Aorta (tissue), 5 donors: Measurements from ENCODE around the gene TRMT61A. TPM values are rescaled to one million over a fixed set of nuclear protein-coding genes. Genes with fewer than 3 reads are reported as not detected.

Source experiments
- ATAC-seq: fragments of 200-7000 bp; cut with Tn5 transposase; one replicate; pipeline ENCODE4 v1.9.1; 2022; ENCODE audit warnings: moderate library complexity; ENCODE audit not compliant: low FRiP score
- DNase-seq, 2 donors: peaks; one replicate each; pipeline ENCODE4 v3.0.0-alpha.2; 2020
- H3K27ac ChIP-seq, 2 donors: one replicate each; pipeline ENCODE4 v1.5.1; 2013; ENCODE audit warnings: low read length in 2 of 2, mild to moderate bottlenecking in 2 of 2, moderate library complexity in 2 of 2, control low read depth in 1 of 2, inconsistent platforms in 1 of 2, low read depth in 1 of 2
- H3K27me3 ChIP-seq, 2 donors: one replicate each; pipeline ENCODE4 v1.6.1; 2013; ENCODE audit warnings: control low read depth in 1 of 2, low read length in 1 of 2, mild to moderate bottlenecking in 1 of 2, moderate library complexity in 1 of 2; ENCODE audit not compliant: insufficient read depth in 2 of 2, control insufficient read depth in 1 of 2
- H3K36me3 ChIP-seq, 2 donors: one replicate each; pipeline ENCODE4 v1.6.1; 2013; ENCODE audit warnings: control low read depth in 1 of 2, low read length in 1 of 2, mild to moderate bottlenecking in 1 of 2; ENCODE audit not compliant: insufficient read depth in 2 of 2, control insufficient read depth in 1 of 2
- H3K4me1 ChIP-seq, 2 donors: one replicate each; pipeline ENCODE4 v1.6.1; 2013; ENCODE audit warnings: low read length in 2 of 2, control low read depth in 1 of 2, mild to moderate bottlenecking in 1 of 2, moderate library complexity in 1 of 2; ENCODE audit not compliant: insufficient read depth in 2 of 2, control insufficient read depth in 1 of 2
- H3K4me3 ChIP-seq, 2 donors: one replicate each; pipeline ENCODE4 v1.5.1; 2013; ENCODE audit warnings: low read length in 2 of 2, control low read depth in 1 of 2, mild to moderate bottlenecking in 1 of 2
- H3K9me3 ChIP-seq: one replicate; pipeline ENCODE4 v1.6.1; 2013; ENCODE audit warnings: mild to moderate bottlenecking, low read length; ENCODE audit not compliant: control insufficient read depth
- WGBS, 2 donors: extraction: QIAGEN DNeasy Blood & Tissue Kit; methylation state at CpG; one replicate each; pipeline ENCODE4 v1.1.7; 2013; 5-methylcytosine and 5-hydroxymethylcytosine counted together
- intact Hi-C, 2 donors: fragments of 100-400 bp; cut with DNase I; formaldehyde crosslinking; loops; one replicate each; pipeline versions ENCODE4 v1.14.2 to v1.15.0; 2022
- polyA plus RNA-seq, 2 donors: library from polyadenylated mRNA; stranded (reverse); fragments of 200-250 nt; gene quantifications; one replicate each; pipeline ENCODE4 v1.2.3, GENCODE V29; 2013
- total RNA-seq, 2 donors: library from RNA; stranded (reverse); fragmentation: NEBNext Ultra II Directional; extraction: Animal tissue kit (Norgen Biotek cat#: 25700); gene quantifications; one replicate each; pipeline ENCODE4 v1.2.1, GENCODE V29; 2021
- donor health status: healthy with polysubstance abuse.
- donor health status: Bipolar disorder and iron deficiency.
- donor health status: DM: no; HTN: no; CAD: no.
- donor health status: DM: no; HTN: no; CAD: no.
- donor health status: DM: yes; HTN: yes; CAD: no.

The TRMT61A gene
- total and polyA plus RNA-seq, 4 donors = 6.4 to 12.4 (median 11.6) TPM

- Histone ChIP-seq H3K27ac (no peak overlapping the region), H3K4me1 (no peaks in the 10 kb centered on the region), H3K36me3 (no peaks in the 10 kb centered on the region), H3K4me3 (no peak overlapping the region), H3K9me3 (no peaks in the 10 kb centered on the region), H3K27me3 (no peaks in the 10 kb centered on the region)
- intact Hi-C loops = no loop called here
- DNase-seq = peak in 1 of 2 donors; percentile 52
- ATAC-seq = no peak
- 85% methylated on average over 22 of the region's 22 CpGs for WGBS, 2 donors
These were observed 5.6 kb downstream of the TRMT61A start for GRCh38 chr14:103534576-103535061.

GRCh38 chr14:103535081-103535890 is 6.3 kb downstream of the TRMT61A start:
- no peaks in the 10 kb centered on the region for H3K36me3 ChIP-seq

DNA sequence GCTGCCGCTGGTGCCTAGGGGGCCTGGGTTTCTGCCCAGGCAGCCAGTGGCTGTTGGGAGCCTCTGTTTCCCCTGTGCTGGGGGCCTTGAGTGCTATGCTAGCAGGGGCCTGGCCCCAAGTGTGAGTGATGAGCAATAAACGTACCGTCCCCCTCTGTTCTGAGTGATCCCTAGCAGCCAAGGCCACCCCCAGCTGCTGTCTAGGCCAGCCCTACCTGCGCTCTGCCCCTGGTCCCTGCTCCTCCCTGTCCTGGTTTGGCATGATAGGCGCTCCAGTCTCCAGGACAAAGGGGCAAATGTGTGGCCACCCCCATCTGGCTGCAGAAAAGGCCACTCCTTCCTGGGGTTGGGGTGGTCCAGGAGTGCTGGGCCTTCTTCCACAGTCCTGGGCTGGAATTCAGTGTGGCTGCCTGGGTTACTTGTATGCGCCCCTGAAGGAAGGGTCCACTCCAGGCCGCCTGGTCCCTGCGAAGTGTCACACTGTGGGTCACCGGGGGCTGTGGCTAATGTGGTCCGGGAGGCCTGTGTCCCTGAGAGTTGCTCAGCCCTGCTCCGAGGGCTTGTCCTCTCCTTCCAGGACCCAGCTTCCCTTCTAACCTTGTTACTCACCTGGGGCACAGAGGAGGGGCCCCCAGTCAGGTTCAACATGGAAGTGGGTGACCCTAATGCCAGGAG is 7.0 kb downstream of the TRMT61A start:
- Histone ChIP-seq H3K9me3 (no peaks in the 10 kb centered on the region), H3K4me3 (no peak overlapping the region), H3K27ac (no peak overlapping the region), H3K27me3 (no peaks in the 10 kb centered on the region), H3K4me1 (no peaks in the 10 kb centered on the region), H3K36me3 (no peaks in the 10 kb centered on the region)
- DNase-seq (peak in 1 of 2 donors; percentile 38), ATAC-seq (no peak)
- intact Hi-C loops = no loop called here
- WGBS, 2 donors = 82 to 92% methylated on average over 11 of the region's 11 CpGs

More at GRCh38 chr14:103535081-103535890, 6.3 kb downstream of the TRMT61A start:
- Histone ChIP-seq H3K4me3 (no peak overlapping the region), H3K27ac (no peak overlapping the region), H3K27me3 (no peaks in the 10 kb centered on the region), H3K9me3 (no peaks in the 10 kb centered on the region), H3K4me1 (no peaks in the 10 kb centered on the region)
- intact Hi-C loops = no loop called here
- DNase-seq (peak in 1 of 2 donors; percentile 55), ATAC-seq (peak; percentile 1)
- 82 to 84% methylated on average over 20 to 21 of the region's 21 CpGs for WGBS, 2 donors

DNA sequence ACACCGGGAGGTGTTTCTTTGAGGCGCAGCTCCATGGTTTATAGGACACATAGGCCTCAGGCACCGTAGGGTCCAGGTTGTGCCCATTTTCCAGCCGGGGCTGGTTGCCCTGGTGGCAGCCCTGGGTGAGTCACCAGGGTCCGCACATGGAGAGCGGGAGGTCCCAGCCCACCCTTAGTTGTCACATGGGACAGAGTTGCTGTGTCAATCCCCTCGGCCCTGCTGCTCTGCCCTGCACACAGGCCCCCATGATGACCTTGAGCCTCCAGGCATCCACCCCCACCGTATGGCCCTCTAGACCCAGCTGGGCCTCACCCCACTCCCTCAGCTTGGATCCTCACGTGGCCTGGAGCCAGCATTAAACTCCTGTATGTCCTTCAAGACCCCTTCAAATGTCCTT is 7.7 kb downstream of the TRMT61A start:
- Histone ChIP-seq H3K9me3 (no peaks in the 10 kb centered on the region), H3K4me3 (no peak overlapping the region), H3K4me1 (no peaks in the 10 kb centered on the region), H3K27ac (no peak overlapping the region), H3K36me3 (no peaks in the 10 kb centered on the region), H3K27me3 (no peaks in the 10 kb centered on the region)
- peak in 1 of 2 donors; percentile 42 for DNase-seq
- no peak for ATAC-seq
- WGBS, 2 donors = 72 to 76% methylated on average over 9 of the region's 9 CpGs
- intact Hi-C loops = no loop called here

- H3K4me3 ChIP-seq = no peak overlapping the region
- peak in 1 of 2 donors; percentile 30 for DNase-seq
- H3K36me3 ChIP-seq = no peaks in the 10 kb centered on the region
- no peak for ATAC-seq
- H3K9me3 ChIP-seq = no peaks in the 10 kb centered on the region
- H3K27ac ChIP-seq = no peak overlapping the region
- WGBS, 2 donors = 75 to 79% methylated on average over 17 to 18 of the region's 18 CpGs
- H3K27me3 ChIP-seq = no peaks in the 10 kb centered on the region
- no peaks in the 10 kb centered on the region for H3K4me1 ChIP-seq
- intact Hi-C loops = no loop called here
These were observed 8.4 kb downstream of the TRMT61A start for GRCh38 chr14:103537175-103537990.

DNA sequence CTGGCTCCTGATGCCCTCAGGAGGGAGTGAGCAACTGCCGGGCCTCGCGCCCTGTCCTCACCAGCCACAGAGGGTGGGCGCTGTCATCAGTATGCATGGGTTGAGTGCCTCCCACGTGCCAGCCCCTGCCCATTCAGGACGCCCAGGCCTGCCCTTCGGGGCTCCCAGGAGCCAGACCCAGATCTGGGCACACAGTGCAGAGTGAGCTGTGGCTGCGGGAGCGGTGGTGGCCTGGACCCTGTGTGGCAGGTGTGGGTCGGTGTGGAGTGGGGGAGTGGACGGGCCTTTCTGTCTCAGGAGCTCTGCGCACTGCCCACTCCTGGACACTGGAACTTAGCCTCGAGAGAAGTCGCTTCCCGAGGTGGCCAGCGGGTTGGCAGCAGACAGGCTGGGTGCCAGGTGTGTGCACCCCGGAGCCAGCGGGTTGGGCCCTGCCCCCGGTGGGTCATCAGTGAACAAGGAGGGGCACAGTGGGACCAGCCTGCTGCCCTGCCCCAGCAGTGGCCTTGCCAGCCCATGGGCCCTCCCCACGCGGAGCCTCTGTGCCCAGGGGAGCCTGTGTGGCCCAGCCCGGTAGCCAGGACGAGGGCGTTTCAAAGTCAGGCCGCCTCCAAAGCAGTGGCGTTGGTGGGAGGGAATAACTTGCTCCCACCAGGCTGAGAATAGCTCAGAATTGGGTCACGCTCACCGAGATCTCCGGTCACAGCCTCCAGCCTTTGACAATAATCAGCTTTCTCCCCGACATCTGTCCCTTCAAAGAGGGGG is 9.5 kb downstream of the TRMT61A start:
- H3K9me3 ChIP-seq = no peaks in the 10 kb centered on the region
- no peaks in the 10 kb centered on the region for H3K4me1 ChIP-seq
- peak overlapping the region in 1 of 2 donors; percentile 28 for H3K27ac ChIP-seq
- peak in 1 of 2 donors; percentile 58 for DNase-seq
- H3K36me3 ChIP-seq = no peaks in the 10 kb centered on the region
- 23 to 32% methylated on average over 23 to 30 of the region's 30 CpGs for WGBS, 2 donors
- intact Hi-C loops = no loop called here
- H3K27me3 ChIP-seq = no peaks in the 10 kb centered on the region
- H3K4me3 ChIP-seq = no peak overlapping the region
- no peak for ATAC-seq

GRCh38 chr14:103539056-103539825 is 10.2 kb downstream of the TRMT61A start:
- Histone ChIP-seq H3K27ac (peak overlapping the region in 1 of 2 donors; percentile 28), H3K27me3 (no peaks in the 10 kb centered on the region), H3K4me3 (no peak overlapping the region), H3K4me1 (no peaks in the 10 kb centered on the region), H3K9me3 (no peaks in the 10 kb centered on the region), H3K36me3 (no peaks in the 10 kb centered on the region)
- no peak for ATAC-seq
- peak in 1 of 2 donors; percentile 45 for DNase-seq
- intact Hi-C loops = no loop called here
- 78 to 81% methylated on average over 26 to 28 of the region's 28 CpGs for WGBS, 2 donors
